Stimulated activated CD8-positive, alpha-beta memory T cell treated with anti-CD3 and anti-CD28 coated beads, Interleukin-12 subunit alpha, Interleukin-12 subunit beta, amount 100 ng/mL, for 24 hours (primary cell): ENCODE results near the gene PCNX1.

ENCODE experiments used
- DNase-seq: peaks from one replicate; pipeline ENCODE4 v3.0.0-alpha.2; 2020; ENCODE audit errors: extremely low read depth

The PCNX1 gene

DNA sequence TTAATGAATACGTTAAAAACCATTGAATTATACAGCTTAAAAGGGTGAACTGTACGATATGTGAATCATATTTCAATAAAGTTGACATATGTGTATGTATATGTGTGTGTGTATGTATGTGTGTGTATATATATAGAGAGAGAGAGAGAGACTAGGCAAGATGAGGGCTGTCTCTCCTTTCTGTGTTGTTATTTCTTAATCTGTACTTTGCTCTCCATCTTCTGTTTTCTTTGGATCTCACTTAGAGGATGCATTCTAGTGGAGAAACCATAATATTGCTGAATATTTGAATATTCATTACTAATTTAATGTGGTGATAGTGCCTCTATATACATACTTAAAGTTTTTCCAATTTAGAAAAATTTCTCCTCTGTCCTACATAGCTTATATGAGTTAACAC is 50.5 kb downstream of the PCNX1 start:
- DNase-seq = no peak

DNA sequence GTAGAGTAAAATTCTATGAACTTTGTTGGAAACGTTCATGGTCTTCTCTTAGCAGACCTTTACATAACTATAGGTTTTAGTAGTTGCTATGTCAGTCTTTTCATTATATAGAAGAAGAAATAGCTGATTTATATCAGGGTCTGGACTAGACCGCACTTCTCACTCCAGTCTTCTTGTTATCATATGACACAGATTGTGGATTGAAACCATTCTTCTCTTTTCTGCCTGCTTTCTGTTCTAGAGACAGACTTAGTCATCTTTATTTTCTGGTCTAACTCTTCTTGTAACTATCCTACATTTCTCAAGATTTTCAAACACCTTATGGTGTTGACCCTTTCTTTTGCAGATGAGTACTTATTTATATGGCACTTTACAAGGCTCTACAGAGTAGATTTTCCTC is 55.7 kb downstream of the PCNX1 start:
- no peak for DNase-seq

DNA sequence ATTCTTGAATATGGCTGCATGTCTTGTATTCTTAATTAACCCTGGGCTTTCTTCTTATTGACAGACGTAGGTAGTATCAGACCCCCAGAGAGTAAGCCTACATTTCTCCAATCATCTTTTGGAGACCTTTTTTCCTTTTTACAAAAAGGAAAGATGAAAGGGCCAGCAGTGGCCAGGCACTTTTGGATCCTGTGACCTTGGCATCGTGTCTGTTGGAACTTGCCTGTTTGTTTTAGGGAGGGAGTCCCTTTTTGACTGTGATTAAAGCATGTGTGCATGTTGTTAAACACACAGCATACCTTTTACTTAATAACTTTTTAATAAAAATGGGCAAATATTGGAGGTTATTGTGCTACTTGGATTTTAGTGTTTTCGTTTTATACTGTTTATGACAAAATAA is 57.2 kb downstream of the PCNX1 start:
- DNase-seq = no peak

DNA sequence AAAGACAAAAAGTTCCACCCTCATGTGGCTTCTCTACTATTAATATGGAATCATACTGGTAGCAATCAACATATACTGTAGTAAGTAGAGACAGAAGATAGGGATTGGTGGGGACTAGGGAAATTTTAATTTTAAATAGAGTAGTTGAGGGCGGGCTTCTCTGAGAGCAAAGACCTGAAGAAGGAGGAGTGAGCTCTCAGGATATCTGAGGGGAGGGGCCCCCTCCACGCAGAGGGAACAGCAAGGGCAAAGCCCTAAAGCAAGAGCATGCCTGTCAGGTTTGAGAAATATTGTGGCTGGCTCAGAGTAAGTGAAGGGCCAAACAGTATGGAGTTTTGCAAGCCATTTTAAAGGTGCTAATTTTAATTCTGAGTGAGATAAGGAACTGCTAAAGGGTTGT is 64.3 kb downstream of the PCNX1 start:
- no peak for DNase-seq

DNA sequence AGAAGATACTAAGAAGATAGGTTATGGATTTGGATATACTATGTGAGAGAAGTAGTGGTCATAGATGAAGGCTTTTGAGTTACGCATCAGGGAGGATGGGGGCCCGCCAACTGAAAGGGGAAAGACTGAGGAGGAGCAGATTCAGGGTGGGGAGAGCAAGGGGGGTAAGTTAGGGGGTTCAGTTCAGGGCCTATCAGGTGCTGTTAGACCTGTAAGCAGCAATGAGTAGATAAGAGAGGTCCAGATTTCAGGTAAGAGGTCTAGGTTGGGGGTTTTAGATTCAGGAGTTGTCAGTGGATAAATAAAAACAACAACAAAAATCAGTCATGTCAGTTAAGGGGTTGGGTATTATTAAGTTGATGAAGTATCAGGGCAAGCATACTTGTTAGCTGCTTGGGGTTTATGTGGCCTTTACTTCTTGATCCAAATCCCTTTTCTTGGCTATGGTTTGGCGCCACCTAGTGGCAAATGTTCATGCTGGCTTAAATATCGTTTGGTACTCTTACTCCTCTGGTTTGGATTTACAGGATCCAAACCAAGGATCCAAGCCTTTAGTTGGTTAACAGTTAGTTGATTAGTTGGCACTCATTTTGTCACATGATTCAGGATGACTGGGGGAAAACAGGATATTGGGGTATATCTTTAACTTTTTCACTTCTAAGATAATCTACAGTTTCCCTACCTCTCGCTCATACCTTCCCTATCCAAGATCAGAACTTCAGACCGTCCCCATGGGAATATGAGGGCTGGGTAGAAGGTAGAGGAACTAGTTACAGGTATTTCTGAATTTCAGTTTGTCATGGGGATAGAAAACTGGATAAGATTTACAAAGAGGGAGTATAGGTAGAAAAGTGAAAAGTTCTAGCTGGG is 65.1 kb downstream of the PCNX1 start:
- DNase-seq = peak; percentile 43

DNA sequence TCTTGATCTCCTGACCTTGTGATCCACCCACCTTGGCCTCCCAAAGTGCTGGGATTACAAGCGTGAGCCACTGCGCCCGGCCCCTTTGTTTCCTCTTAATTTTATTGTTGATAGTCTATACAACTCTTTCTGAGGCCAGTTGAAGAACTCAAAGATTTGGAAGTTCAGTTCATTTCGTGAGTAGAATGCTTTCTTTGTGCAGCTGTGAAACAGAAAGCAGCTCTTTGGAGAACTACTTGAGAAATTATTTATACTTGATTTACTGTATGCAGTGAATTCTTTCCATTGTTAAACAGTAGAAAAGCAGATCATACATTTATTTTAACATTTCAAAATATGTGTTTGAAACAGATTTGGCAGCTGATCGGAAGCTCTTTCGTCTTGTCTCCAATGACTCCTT is 69.3 kb downstream of the PCNX1 start:
- DNase-seq = no peak

DNA sequence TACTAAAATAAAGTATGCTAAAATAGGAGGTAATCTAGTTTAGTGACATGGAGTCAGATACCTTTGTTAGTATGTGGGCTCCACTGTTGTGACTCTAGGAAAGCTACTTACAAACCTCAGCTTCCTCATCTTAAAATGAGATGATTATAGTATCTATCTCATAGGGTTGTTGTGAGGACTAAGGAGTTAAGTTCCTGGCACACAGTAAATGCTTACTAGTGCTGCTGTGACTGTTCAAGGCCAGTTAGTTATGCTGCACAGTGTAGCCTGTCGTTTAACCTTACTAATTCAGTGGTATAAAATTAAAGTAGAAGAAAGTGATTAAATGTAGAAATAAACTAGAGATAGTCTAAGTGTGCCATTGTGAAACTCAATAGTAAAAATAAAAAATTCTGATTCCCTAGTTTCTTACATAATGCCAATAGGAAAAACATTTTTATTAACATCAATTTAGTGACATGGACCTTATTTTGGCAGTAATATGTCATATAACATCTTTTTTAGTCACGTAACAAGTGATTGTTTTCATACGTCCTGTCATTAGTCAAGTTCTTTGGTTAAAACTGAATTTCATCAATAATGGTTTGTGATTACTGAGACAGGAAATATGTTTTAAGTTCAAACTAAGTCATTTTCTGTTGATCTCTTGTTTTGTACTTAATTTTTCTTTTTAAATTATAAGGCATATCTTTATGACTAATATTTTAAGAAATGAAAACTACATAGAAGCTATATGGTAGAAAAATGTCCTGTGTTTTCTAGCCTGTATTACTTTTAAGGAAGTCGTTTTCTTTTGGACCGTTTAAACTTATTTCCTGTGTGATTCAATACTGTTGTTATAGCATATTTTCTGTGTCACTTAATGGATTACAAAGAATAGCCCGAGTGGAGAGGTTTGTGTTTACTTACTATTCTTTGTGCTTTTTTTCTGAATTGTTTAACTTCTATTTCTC is 74.0 kb downstream of the PCNX1 start:
- no peak for DNase-seq

DNA sequence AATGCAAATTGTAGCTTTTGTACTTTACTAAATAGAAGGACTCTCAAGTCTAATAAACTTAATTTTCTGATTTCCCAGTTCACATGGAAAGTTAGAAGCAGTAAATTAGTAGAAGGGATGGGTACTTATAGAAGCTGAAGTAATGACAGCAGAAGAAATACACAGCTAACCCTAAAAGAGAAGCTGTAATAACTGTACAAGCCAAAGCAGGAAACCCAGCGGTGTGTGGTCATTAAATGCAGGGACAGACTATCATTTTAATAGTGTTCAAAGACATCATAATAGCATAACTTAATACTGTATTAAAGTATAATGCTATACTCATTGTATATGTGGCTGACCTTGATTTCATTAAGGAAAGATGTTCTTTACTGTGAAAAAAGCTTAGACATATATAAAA is 74.9 kb downstream of the PCNX1 start:
- no peak for DNase-seq

DNA sequence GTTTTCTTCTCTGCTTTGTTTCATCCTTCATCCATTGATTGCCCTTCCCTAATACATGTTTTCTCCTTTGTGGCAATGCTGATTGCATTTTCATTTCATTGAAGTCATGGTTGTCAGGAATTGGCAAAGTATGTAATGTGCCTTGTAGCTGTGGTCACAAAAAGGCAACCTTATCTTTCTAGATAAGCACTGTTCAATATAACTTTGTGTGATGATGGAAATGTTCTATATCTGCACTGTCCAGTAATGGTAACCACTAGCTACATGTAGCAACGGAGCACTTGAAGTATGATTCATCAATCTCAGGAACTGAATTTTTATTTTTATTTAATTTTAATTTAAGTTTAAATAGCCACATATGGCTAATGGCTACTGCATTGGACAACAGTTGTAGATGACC is 79.8 kb downstream of the PCNX1 start:
- no peak for DNase-seq

DNA sequence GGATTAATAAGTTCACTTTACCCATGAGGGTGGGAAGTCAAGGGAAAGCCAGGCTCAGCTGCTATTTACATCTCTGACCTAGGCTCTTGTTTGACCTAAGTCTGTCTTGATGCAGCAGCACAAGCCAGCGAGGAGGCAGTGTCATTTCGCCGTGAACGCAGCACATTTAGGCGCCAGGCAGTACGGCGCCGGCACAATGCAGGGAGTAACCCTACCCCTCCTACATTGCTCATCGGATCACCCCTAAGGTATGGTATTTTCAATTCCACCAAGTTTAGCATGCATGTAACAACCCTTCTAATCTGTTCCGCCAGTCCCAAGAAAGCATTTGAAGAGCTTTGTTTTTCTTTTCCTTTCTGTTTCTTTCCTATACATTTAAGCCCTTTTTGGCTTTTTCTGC is 81.2 kb downstream of the PCNX1 start:
- DNase-seq = no peak

DNA sequence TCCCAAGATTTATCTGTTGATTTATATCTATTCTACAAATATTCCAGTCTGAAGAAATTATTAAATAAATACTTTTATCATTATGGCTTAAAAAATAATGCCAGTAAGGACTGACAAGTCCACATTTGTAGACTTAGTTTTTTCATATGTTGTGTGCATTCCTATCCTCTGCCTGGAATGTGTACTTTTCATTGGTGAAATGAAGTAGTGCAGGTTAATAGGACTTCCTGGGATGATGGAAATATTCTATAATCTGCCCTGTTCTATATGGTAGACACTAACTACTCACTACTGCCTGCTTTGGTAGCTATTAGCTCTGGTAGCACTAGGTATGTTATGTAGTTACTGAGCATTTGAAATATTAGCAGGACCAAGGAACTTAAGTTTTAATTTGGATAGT is 86.7 kb downstream of the PCNX1 start:
- no peak for DNase-seq

DNA sequence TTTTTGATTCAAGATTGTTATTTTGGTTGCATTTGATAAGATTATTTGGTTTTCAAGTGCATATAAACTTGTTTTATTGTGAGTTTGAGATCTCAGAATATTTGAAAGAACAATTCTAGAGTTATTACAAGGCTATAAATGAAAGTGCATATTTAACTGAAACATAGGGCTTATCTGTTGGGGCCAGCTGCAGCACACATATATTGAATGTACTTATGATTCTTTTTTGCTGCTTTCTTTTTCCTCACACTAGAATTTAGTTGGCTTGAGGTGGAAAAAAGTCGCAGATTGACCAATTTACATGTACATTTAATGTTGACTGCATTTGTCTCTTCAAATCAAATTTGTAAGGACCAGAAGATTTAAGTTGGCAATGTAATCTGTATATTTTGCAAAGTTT is 88.0 kb downstream of the PCNX1 start:
- DNase-seq = no peak

DNA sequence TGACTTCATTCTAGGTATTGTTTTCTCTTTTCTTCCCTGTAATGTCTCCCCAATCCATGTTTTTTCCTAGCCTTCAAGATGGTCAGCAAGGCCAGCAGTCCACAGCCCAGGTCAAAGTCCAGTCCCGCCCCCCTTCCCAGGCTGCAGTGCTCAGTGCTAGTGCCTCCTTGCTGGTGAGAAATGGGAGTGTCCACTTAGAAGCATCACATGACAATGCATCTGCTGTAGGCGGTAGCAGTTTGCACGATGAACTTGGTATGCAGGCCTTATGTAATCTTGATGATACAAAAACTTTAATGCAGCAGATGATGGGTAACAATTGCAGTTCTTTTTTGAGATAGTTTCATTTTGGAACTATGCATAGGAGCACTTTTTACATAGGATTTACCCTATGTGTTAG is 88.4 kb downstream of the PCNX1 start:
- DNase-seq = no peak

DNA sequence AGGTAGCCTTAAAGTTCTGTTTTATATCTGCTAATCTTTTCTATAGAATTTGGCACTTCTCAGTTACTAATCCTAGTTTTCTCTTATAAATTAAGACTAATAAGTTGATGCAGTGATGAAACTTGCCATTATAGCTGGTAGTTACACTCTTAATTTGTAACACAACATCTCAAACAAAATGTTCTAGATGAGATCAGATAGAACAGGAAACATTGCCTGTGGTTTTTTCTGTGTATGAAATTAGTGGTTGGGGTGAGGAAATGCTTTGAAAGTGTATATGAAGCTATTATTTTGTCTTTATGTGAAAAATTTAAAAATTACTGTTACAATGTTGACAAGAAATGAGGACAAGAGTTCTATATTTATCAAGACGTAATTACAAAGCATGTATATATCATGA is 91.9 kb downstream of the PCNX1 start:
- DNase-seq = no peak

DNA sequence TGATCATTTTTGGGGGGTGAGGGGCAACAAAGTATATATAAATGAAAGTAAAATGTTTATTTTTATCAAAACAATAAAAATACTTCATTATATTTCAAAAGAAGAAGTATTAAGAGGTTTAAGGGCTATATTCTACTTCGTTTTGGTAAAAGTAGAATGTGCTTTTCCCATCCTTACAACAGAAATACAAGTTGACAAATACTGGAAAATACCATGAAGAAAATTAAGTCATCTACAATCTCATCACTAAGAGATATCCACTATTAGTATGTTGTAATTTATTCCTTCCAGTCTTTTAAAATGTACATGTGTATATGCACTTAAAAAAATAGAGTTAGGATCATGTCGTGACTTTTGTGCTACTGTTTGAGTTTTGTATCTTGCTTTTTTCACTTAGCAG is 92.8 kb downstream of the PCNX1 start:
- DNase-seq = no peak

DNA sequence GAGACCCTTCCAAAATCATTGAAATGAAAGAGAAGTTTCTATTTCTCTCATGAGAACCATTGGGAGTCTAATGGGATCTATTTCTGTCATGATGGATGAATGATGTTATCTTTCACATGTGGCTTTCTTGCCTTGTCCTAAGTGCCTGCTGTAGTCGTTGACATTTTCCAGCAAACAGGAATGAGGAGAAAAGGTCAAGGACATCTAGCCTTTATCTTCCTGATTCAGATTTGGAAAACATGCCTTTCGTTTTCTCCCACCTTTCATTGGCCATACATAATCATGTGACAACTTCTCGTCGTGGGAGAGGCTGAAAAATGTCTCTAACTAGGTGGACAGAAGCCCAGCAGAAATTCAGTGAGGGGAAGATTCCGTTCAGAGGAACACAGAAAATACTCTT is 94.5 kb downstream of the PCNX1 start:
- no peak for DNase-seq

DNA sequence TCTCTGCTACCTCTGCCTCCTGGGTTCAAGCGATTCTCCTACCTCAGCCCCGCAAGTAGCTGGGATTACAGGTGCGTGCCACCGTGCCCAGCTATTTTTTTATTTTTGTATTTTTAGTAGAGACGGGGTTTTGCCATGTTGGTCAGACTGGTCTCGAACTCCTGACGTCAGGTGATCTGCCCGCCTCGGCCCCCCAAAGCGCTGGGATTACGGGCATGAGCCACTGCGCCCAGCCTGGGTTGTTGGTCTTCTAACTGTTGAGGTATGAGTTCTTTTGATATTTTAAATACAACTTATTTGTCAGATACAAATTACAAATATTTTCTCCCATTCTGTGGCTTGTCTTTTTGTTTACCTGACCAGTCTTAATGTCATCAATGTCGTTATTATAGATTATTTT is 95.9 kb downstream of the PCNX1 start:
- no peak for DNase-seq

DNA sequence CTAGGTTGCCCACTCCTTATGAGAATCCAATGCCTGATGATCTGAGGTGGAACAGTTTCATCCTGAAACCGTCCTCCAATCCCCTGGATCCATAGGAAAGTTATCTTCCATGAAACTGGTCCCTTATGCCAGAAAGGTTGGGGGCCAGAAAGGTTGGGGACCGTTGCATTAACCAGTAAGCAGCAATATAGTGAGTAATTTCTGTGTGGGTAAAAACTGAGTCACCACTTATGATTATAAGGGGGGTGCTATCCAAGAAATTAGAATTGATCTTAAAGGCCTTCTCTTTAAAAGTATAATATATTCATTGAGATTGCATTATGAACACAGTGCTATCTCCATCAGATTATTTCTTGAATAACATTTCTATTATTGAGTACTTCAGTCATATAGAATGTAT is 97.2 kb downstream of the PCNX1 start:
- DNase-seq = no peak

DNA sequence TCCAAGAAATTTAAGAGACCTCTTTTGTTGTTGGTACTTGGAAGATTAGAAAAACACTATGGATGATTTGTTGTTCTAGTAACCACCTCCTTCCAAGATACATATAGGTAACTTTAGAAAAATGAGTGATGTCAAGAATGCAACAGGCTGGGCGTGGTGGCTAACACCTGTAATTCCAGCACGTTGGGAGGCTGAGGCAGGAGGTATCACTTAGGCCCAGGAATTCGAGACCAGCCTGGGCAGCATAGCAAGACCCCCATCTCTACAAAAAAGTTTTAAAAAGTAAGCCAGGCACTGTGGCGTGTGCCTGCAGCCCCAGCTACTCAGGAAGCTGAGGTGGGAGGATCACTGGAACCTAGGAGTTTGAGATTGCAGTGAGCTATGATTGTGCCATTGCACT is 97.8 kb downstream of the PCNX1 start:
- no peak for DNase-seq

DNA sequence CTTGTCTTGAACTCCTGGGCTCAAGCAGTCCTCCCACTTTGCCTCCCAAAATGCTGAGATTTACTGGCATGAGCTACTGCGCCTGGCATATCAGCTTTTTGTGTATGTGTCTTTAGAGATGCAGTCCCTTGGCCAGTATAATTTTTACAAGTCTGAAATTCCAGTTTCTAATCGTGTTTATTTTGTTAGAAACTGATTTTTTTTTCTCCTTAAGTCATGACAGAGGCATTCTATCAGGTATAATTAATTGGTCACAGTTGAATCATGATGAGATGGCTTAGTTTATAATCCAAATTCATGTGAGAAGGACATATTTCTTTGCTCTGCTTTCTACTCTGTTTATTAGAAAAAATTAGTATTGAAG is 98.9 kb downstream of the PCNX1 start:
- no peak for DNase-seq

DNA sequence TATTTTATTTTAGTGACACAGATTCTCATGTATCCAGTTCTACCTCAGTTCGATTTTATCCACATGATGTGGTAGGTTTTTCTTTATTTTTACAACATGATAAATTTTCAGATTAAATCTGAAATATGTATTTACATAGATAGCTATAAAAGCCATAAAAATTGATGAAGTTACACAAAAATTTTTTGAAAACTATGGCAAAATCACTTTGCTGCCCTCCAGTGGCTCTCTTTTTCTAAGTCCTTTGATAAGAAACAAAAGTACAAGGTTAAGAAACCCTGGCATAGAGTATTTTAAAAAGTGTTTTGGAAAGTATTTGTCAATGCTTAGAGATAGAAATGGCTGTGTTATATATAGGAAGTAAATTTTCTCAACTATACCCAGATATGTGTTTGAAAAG is 104.2 kb downstream of the PCNX1 start:
- DNase-seq = no peak

DNA sequence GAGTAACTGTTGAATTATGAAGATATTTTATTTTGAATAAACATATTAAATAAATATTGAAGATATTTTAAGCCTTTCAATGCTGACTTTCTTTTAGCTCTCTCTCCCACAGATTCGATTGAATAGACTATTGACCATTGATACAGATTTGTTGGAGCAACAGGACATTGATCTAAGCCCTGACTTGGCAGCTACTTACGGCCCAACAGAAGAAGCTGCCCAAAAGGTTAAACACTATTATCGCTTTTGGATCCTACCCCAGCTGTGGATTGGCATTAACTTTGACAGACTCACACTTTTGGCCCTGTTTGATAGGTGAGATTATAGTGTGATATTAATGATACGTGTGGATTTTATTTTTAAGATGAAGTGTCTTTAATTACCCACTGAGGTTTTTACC is 105.6 kb downstream of the PCNX1 start:
- DNase-seq = no peak

DNA sequence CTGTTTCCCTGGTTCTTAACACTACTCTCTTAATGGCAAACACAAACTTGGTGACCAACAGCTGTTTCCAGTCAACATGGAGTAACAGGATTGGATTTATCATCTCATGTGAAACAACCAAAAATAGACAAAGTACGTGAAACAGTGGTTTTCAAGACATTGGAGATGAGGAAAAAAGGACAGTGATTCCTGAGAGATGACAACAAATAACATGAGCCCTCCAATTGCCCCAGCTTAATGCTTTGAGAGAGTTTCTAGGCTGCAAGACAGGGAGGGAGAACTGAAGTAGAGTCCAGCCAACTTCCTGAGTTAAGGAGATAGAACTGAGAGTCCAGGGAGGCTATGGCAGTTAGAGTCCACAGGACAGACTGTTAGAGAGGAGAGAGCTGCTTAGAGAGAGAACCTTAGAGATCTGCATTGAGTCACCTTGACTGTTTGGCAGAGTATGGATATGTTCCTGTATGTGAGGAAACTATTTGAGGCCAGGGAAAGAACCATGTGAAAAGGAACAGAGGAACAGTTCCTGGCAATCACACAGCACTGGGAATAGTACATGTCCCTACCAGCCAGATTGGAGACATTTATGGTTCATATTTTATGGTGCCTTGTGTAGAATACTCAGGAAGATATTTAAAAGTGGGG is 106.4 kb downstream of the PCNX1 start:
- DNase-seq = no peak
